Keratinocyte (primary cell): ENCODE measurements around the gene TMEM143. TPM values are rescaled to one million over a fixed set of nuclear protein-coding genes. Genes with fewer than 3 reads are reported as not detected.

Experiments
- DNase-seq: peaks from one replicate; pipeline ENCODE4 v3.0.0-alpha.2; 2011; ENCODE audit warnings: low read depth, missing footprints, low spot score
- FAIRE-seq: peaks from 2 replicates; lab custom pipeline; 2011; peaks lifted over from hg19 to GRCh38; lab: Jason Lieb, UNC
- H2AFZ ChIP-seq: 2 replicates; pipeline ENCODE4 v1.6.0; 2012; ENCODE audit warnings: low read length, control low read depth, inconsistent platforms; ENCODE audit not compliant: control insufficient read depth
- H3K27ac ChIP-seq: 2 replicates; pipeline ENCODE4 v1.5.1; 2011; ENCODE audit warnings: low read length; ENCODE audit not compliant: control insufficient read depth, insufficient read depth
- H3K27me3 ChIP-seq: 3 replicates; pipeline ENCODE4 v1.6.0; 2011; ENCODE audit warnings: low read length; ENCODE audit not compliant: control insufficient read depth, insufficient read depth; ENCODE audit errors: extremely low read depth
- H3K36me3 ChIP-seq, 2 experiments: 2 replicates in 1 of 2; 3 replicates in 1 of 2; pipeline ENCODE4 v1.5.1; 2011; ENCODE audit warnings: low read length in 2 of 2, mild to moderate bottlenecking in 1 of 2; ENCODE audit not compliant: control insufficient read depth in 2 of 2, insufficient read depth in 2 of 2; ENCODE audit errors: extremely low read depth in 1 of 2
- H3K4me1 ChIP-seq: 3 replicates; pipeline ENCODE4 v1.5.1; 2011; ENCODE audit warnings: low read length; ENCODE audit not compliant: control insufficient read depth, insufficient read depth; ENCODE audit errors: extremely low read depth
- H3K4me2 ChIP-seq: 3 replicates; pipeline ENCODE4 v1.6.0; 2011; ENCODE audit warnings: low read depth, low read length; ENCODE audit not compliant: control insufficient read depth, insufficient read depth; ENCODE audit errors: extremely low read depth
- H3K4me3 ChIP-seq, 3 experiments: fragments of 200-600 bp in 1 of 3; sonication (generic) in 1 of 3; 2 replicates in 2 of 3; 3 replicates in 1 of 3; pipeline ENCODE4 v1.5.1; 2011 to 2016; ENCODE audit warnings: low read length in 3 of 3, mild to moderate bottlenecking in 3 of 3, control low read depth in 2 of 3, inconsistent platforms in 1 of 3, low read depth in 1 of 3, mixed read lengths in 1 of 3, mixed run types in 1 of 3, moderate library complexity in 1 of 3; ENCODE audit not compliant: control insufficient read depth in 2 of 3, insufficient read depth in 2 of 3; ENCODE audit errors: extremely low read depth in 1 of 3
- H3K79me2 ChIP-seq: 2 replicates; pipeline ENCODE4 v1.6.0; 2012; ENCODE audit warnings: low read length; ENCODE audit not compliant: control insufficient read depth, insufficient read depth
- H3K9ac ChIP-seq: 3 replicates; pipeline ENCODE4 v1.6.0; 2011; ENCODE audit warnings: low read length; ENCODE audit not compliant: control insufficient read depth, insufficient read depth; ENCODE audit errors: extremely low read depth
- H3K9me1 ChIP-seq: 3 replicates; pipeline ENCODE4 v1.6.0; 2011; ENCODE audit warnings: low read length; ENCODE audit not compliant: control insufficient read depth, insufficient read depth; ENCODE audit errors: extremely low read depth
- H3K9me3 ChIP-seq: 2 replicates; pipeline ENCODE4 v1.5.1; 2012; ENCODE audit warnings: low read depth, low read length; ENCODE audit not compliant: control insufficient read depth
- H4K20me1 ChIP-seq: 3 replicates; pipeline ENCODE4 v1.6.0; 2011; ENCODE audit warnings: low read length; ENCODE audit not compliant: control insufficient read depth, insufficient read depth; ENCODE audit errors: extremely low read depth
- CTCF ChIP-seq, 3 experiments: IDR thresholded peaks in 1 of 3; conservative IDR thresholded peaks in 1 of 3; optimal IDR thresholded peaks in 1 of 3; 2 replicates in 2 of 3; 3 replicates in 1 of 3; pipeline versions ENCODE3 to v1.5.1; 2011; ENCODE audit warnings: low read length in 3 of 3, mild to moderate bottlenecking in 3 of 3, moderate library complexity in 2 of 3, control low read depth in 1 of 3, inconsistent platforms in 1 of 3; ENCODE audit not compliant: insufficient read depth in 2 of 3; ENCODE audit errors: extremely low read depth in 1 of 3
- EZH2 ChIP-seq: IDR thresholded peaks from one replicate; pipeline ENCODE4 v1.6.1; 2012; ENCODE audit warnings: inconsistent platforms, mild to moderate bottlenecking, low read length, moderate library complexity
- dilution Hi-C: fragments of 300-500 bp; cut with MboI; formaldehyde crosslinking; loops from one replicate; pipeline ENCODE4 v1.7.0; 2020; ENCODE audit warnings: low sequenced_read_pairs; ENCODE audit not compliant: extremely low pct_ligation_motif_present
- polyA plus RNA-seq, 5 experiments: library from polyadenylated mRNA; depleted of rRNA in 3 of 5; stranded (reverse) in 3 of 5; stranded (forward) in 1 of 5; unstranded in 1 of 5; fragments of >200 nt; gene quantifications; 1 replicate in 1 of 5; 2 replicates in 3 of 5; 3 replicates in 1 of 5; pipeline versions ENCODE4 v1.2.1 to v1.2.3, GENCODE V29; 2011 to 2012; ENCODE audit warnings: missing spikeins in 2 of 5, low read depth in 1 of 5, low replicate concordance in 1 of 5

TMEM143 gene
- polyA plus RNA-seq, 1 donor (not counting 4 experiments of a cell fraction or from before 2014, with no cell fraction given): 2.9 TPM

GRCh38 chr19:48363500-48363809 lies 285 bp downstream of the TMEM143 start:
- Histone ChIP-seq H3K9ac (peak overlapping the region; percentile 93), H3K4me3 (peak overlapping the region; percentile 37 to 87 (median 70)), H4K20me1 (no peaks in the 10 kb centered on the region), H3K27me3 (no peaks in the 10 kb centered on the region), H3K4me2 (peak overlapping the region; percentile 100), H3K9me3 (no peaks in the 10 kb centered on the region), H3K79me2 (no peaks in the 10 kb centered on the region), H3K4me1 (peaks cover 9% of the 10 kb centered on the region), H2AFZ (peak overlapping the region; percentile 94), H3K9me1 (no peaks in the 10 kb centered on the region), H3K27ac (peak overlapping the region; percentile 93), H3K36me3 (peaks cover 0 to 3% of the 10 kb centered on the region in 2 experiments)
- DNase-seq: no peak
- dilution Hi-C loops: no loop called here
- TF ChIP-seq CTCF (optimal IDR thresholded peaks at IDR 0.05 in 1 of 3, IDR thresholded peaks at IDR 0.05 in 1 of 3, conservative IDR thresholded peaks at IDR 0.05 in 1 of 3; ENCODE audit: extremely low read depth in 1 of 3, insufficient read depth in 2 of 3, low read length in 3 of 3): no peak
- no peak for TF ChIP-seq EZH2
- no peak for FAIRE-seq

- FAIRE-seq (peak; percentile 85), DNase-seq (peak; percentile 78)
- Histone ChIP-seq H3K79me2 (no peaks in the 10 kb centered on the region), H3K4me3 (peak overlapping the region; percentile 37 to 87 (median 70)), H3K9me1 (no peaks in the 10 kb centered on the region), H2AFZ (peak overlapping the region; percentile 94), H3K36me3 (peaks cover 0 to 3% of the 10 kb centered on the region in 2 experiments), H3K4me1 (peaks cover 9% of the 10 kb centered on the region), H4K20me1 (no peaks in the 10 kb centered on the region), H3K4me2 (peak overlapping the region; percentile 100), H3K27ac (peak overlapping the region; percentile 93), H3K9me3 (no peaks in the 10 kb centered on the region), H3K9ac (peak overlapping the region; percentile 93), H3K27me3 (no peaks in the 10 kb centered on the region)
- dilution Hi-C loops: no loop called here
- no peak for TF ChIP-seq EZH2
- TF ChIP-seq CTCF (optimal IDR thresholded peaks at IDR 0.05 in 1 of 3, IDR thresholded peaks at IDR 0.05 in 1 of 3, conservative IDR thresholded peaks at IDR 0.05 in 1 of 3; ENCODE audit: extremely low read depth in 1 of 3, insufficient read depth in 2 of 3, low read length in 3 of 3): no peak
These were observed 832 bp downstream of the TMEM143 start for GRCh38 chr19:48362716-48363499.
